Right cardiac atrium (tissue), 5 donors: ENCODE measurements around the gene BTN1A1. TPM values are rescaled to one million over a fixed set of nuclear protein-coding genes. Genes with fewer than 3 reads are reported as not detected.

Source experiments
- ATAC-seq, 2 donors: fragments of 200-7000 bp; cut with Tn5 transposase; one replicate each; pipeline versions ENCODE4 v1.8.0 to v1.9.1; 2020; ENCODE audit warnings: moderate library complexity in 2 of 2, mild to moderate bottlenecking in 1 of 2
- DNase-seq, 3 donors: peaks; one replicate each; pipeline ENCODE4 v3.0.0-alpha.2; 2020
- H3K27ac ChIP-seq: one replicate; pipeline ENCODE4 v1.5.1; 2013; ENCODE audit warnings: mild to moderate bottlenecking, low read length, control low read depth, moderate library complexity
- H3K27me3 ChIP-seq: one replicate; pipeline ENCODE4 v1.6.1; 2013; ENCODE audit not compliant: control insufficient read depth, insufficient read depth
- H3K4me1 ChIP-seq: one replicate; pipeline ENCODE4 v1.6.1; 2013; ENCODE audit warnings: low read length; ENCODE audit not compliant: control insufficient read depth, insufficient read depth
- H3K4me3 ChIP-seq: one replicate; pipeline ENCODE4 v1.5.1; 2013; ENCODE audit warnings: low read length, control low read depth
- H3K9me3 ChIP-seq: one replicate; pipeline ENCODE4 v1.6.1; 2013; ENCODE audit warnings: low read length; ENCODE audit not compliant: control insufficient read depth
- WGBS: extraction: QIAGEN DNeasy Blood & Tissue Kit; methylation state at CpG from one replicate; pipeline ENCODE4 v1.1.7; 2013; 5-methylcytosine and 5-hydroxymethylcytosine counted together
- intact Hi-C, 4 donors: fragments of 100-400 bp; cut with DNase I; formaldehyde crosslinking; loops; one replicate each; pipeline versions ENCODE4 v1.11.0 to v1.14.0; 2022 to 2023
- polyA plus RNA-seq: library from polyadenylated mRNA; stranded (reverse); fragments of 200-250 nt; gene quantifications from one replicate; pipeline ENCODE4 v1.2.3, GENCODE V29; 2013
- total RNA-seq, 4 donors: library from RNA; stranded (reverse); fragmentation: NEBNext Ultra II Directional; extraction: Animal tissue kit (Norgen Biotek cat#: 25700); gene quantifications; one replicate each; pipeline ENCODE4 v1.2.1, GENCODE V29; 2021
- donor health status: healthy with polysubstance abuse.
- donor health status: DM: no; HTN: yes; CAD: no.
- donor health status: DM: no; HTN: no; CAD: no.
- donor health status: DM: no; HTN: yes; CAD: no; lungs with severe emphysema.
- donor health status: DM: yes; HTN: yes; CAD: no.

Gene BTN1A1
- total and polyA plus RNA-seq, 5 donors = not detected

DNA sequence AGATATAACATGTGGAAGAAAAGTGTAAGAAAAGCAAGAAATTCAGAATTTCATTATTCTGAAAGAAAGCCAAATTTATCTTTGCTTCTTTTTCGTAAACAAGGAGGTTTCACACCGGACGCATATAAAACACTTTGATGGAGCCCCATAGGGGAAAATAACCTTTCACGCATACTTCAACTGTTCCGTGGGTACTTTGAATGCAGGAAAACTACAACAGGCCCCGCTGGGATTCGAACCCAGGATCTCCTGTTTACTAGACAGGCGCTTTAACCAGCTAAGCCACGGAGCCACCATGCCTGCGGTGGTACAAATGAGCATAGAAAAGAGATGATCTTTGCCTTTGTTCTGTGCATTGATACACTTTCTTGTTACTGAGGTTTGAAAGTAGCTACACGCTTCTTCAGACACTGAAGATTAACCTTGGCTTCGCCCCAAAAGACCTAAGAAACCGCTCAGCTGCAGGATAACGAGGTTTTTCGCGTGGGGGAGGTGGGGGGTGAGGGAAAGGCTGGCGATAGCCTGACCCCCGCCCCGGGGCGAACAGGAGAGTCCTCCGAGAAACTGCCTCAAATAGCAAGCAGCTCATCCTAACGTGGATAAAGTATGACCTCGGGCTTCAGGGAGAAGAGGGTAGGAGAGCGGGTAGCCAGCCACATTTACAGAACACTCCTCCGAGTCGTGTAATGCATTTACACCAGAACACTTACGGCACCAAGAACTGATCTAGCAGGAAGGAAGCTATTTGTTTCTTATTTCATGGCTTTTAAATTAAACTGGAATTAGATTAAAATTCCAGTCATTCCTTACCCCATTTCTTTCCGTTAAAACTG is 32.8 kb downstream of the BTN1A1 start:
- Histone ChIP-seq H3K4me3 (peak overlapping the region; percentile 85), H3K27ac (peak overlapping the region; percentile 71), H3K4me1 (no peaks in the 10 kb centered on the region), H3K27me3 (no peaks in the 10 kb centered on the region), H3K9me3 (no peaks in the 10 kb centered on the region)
- DNase-seq (peak; percentile 89 to 94 (median 90)), ATAC-seq (peak; percentile 79 to 86)
- intact Hi-C loops = no loop called here
- WGBS = under 1% methylated on average over 28 of the region's 28 CpGs

GRCh38 chr6:26533532-26533931 is 33.4 kb downstream of the BTN1A1 start:
- H3K4me3 ChIP-seq = peak overlapping the region; percentile 85
- H3K27ac ChIP-seq = no peak overlapping the region
- no peaks in the 10 kb centered on the region for H3K9me3 ChIP-seq
- no peaks in the 10 kb centered on the region for H3K4me1 ChIP-seq
- ATAC-seq = no peak
- WGBS = 1% methylated on average over 1 of the region's 1 CpG
- intact Hi-C loops = no loop called here
- DNase-seq = no peak
- H3K27me3 ChIP-seq = no peaks in the 10 kb centered on the region

- Histone ChIP-seq H3K27ac (no peak overlapping the region), H3K4me3 (no peak overlapping the region), H3K4me1 (peaks cover 3% of the 10 kb centered on the region), H3K27me3 (no peaks in the 10 kb centered on the region), H3K9me3 (no peaks in the 10 kb centered on the region)
- intact Hi-C loops = no loop called here
- ATAC-seq (no peak), DNase-seq (no peak)
- WGBS = 58% methylated on average over 6 of the region's 6 CpGs
Measured at GRCh38 chr6:26534681-26535465, 34.8 kb downstream of the BTN1A1 start.

GRCh38 chr6:26536571-26537159 is 36.6 kb downstream of the BTN1A1 start:
- 8% methylated on average over 12 of the region's 12 CpGs for WGBS
- ATAC-seq (peak in 1 of 2 donors; percentile 2), DNase-seq (peak in 1 of 3 donors; percentile 47)
- Histone ChIP-seq H3K4me1 (peaks cover 3% of the 10 kb centered on the region), H3K27me3 (no peaks in the 10 kb centered on the region), H3K27ac (peak overlapping the region; percentile 94), H3K9me3 (no peaks in the 10 kb centered on the region), H3K4me3 (peak overlapping the region; percentile 61)
- intact Hi-C loops = no loop called here

DNA sequence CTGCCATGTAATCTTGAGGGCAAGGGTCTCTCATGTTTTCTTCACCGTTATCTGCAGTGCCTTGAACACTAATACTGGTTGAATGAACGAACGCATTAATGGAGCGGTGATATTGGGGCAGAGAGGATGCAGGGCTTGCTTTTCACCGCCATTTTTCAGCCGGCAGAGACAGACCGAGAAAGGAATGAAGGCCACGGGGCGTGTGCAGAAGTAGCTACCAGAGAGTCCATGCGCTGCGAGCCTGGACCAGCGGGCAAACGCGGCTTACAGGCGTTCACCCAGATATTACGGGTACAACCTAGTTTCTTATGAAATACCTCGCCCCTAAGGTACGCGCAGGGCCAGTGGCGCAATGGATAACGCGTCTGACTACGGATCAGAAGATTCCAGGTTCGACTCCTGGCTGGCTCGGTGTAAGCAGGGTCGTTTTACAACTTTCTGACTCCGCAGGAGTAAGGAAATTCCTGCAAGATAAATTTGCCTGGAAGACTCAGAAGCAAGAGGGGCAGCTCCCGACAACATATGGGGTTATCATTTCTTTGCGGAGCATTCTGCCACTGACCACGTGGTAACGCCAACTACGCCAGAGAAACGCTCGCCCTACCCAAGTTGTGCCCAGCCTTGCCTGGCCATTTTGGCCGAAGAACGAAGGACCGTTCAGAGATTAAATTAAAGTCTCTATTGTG is 37.2 kb downstream of the BTN1A1 start:
- peak; percentile 83 to 86 for ATAC-seq
- Histone ChIP-seq H3K4me3 (peak overlapping the region; percentile 61), H3K4me1 (peaks cover 3% of the 10 kb centered on the region), H3K27me3 (no peaks in the 10 kb centered on the region), H3K9me3 (no peaks in the 10 kb centered on the region), H3K27ac (peak overlapping the region; percentile 74)
- under 1% methylated on average over 37 of the region's 37 CpGs for WGBS
- DNase-seq = peak; percentile 90 to 94 (median 92)
- intact Hi-C loops = no loop called here

DNA sequence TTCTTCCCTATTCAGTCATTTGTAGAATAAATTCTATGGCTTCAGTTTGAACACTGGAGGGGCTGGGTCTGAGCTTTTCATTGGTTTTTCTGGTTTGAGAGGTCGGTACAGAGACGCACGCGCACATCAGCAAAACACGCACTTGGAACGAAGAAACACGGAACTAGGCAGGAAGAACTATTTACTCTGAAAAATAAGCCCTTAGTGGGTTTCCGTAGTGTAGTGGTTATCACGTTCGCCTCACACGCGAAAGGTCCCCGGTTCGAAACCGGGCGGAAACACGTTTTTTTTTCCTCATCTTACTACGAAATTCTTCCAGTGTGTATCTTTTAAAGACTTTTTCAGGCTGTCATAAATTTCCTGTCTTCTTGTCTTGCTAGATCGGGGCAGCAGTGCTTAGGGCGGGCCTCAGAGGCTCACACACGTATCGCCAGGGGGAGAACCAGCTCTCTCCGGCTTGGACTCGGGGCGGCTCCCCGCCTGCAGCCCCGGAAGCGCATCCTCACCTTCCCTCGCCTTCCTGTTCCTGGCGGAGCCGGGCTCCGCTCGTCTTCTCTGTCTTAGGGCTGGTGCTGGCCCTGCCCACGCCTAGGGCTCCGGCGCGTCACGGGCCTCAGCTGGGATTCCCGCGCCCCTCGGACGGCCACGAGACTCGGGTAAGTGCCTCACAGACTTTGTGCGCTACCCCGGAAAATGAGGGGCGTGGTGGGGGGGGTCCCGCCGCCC is 37.9 kb downstream of the BTN1A1 start, which contains the start of gene HMGN4:
Gene HMGN4 (plus strand): TSS at position 521 of the 726 bp plus-strand sequence. CDS start 6,841 bp downstream, outside the sequence.
- intact Hi-C loops = no loop called here
- DNase-seq = peak; percentile 85 to 92 (median 91)
- Histone ChIP-seq H3K27ac (peak within 1 kb of the TSS; percentile 89), H3K9me3 (no peaks in the 10 kb centered on the region), H3K4me3 (peak within 1 kb of the TSS; percentile 61), H3K4me1 (peaks cover 3% of the 10 kb centered on the region), H3K27me3 (no peaks in the 10 kb centered on the region)
- peak; percentile 91 for ATAC-seq
- WGBS = under 1% methylated on average over 49 of the region's 49 CpGs

DNA sequence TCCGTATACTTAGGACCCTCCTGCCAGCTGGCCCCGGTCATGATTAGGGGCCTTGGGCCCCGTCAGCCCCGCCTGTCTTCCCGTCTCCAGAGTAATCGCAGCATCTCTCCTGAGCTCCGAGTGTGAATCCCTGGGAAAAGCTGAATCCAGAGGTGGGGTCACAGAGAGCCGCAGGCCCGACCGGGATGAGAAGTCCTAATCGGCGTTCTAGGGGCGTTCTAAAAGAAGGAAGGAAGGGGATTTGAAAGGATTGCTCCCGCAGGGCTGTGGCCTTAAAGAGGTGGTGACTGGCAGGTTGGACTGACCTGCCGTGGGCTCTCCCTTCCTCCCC is 38.4 kb downstream of the BTN1A1 start:
- peak overlapping the region; percentile 89 for H3K27ac ChIP-seq
- peaks cover 3% of the 10 kb centered on the region for H3K4me1 ChIP-seq
- no peaks in the 10 kb centered on the region for H3K9me3 ChIP-seq
- H3K27me3 ChIP-seq = no peaks in the 10 kb centered on the region
- intact Hi-C loops = no loop called here
- WGBS = 0% methylated on average over 15 of the region's 15 CpGs
- DNase-seq (no peak), ATAC-seq (no peak)
- H3K4me3 ChIP-seq = peak overlapping the region; percentile 61

GRCh38 chr6:26539071-26539615 is 39.0 kb downstream of the BTN1A1 start:
- DNase-seq = no peak
- H3K27me3 ChIP-seq = no peaks in the 10 kb centered on the region
- no peak overlapping the region for H3K27ac ChIP-seq
- 76% methylated on average over 16 of the region's 16 CpGs for WGBS
- no peak for ATAC-seq
- intact Hi-C loops = no loop called here
- H3K9me3 ChIP-seq = no peaks in the 10 kb centered on the region
- peaks cover 3% of the 10 kb centered on the region for H3K4me1 ChIP-seq
- peak overlapping the region; percentile 61 for H3K4me3 ChIP-seq

DNA sequence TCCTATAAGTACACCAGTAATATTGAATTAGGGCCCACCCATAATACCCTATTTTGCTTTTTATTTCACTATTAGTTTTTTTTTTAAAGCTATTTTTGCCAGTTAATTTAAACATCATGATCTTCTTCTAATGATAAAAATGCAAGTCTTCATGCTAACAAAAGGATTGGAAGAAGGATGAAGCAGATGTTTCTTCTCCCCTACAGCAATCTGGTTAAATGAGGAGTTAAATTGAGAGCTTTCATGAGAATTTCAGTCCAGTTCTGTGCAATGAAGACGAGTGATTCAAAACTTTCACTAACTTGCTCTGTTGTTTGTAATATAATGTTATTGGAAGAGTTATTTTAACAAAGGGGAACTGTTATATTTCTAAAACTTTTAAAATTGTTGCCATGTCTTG is 41.5 kb downstream of the BTN1A1 start:
- Histone ChIP-seq H3K4me3 (no peak overlapping the region), H3K27me3 (no peaks in the 10 kb centered on the region), H3K27ac (no peak overlapping the region), H3K9me3 (no peaks in the 10 kb centered on the region), H3K4me1 (peaks cover 3% of the 10 kb centered on the region)
- no peak for ATAC-seq
- WGBS = 55% methylated on average over 1 of the region's 1 CpG
- intact Hi-C loops = no loop called here
- DNase-seq = no peak

DNA sequence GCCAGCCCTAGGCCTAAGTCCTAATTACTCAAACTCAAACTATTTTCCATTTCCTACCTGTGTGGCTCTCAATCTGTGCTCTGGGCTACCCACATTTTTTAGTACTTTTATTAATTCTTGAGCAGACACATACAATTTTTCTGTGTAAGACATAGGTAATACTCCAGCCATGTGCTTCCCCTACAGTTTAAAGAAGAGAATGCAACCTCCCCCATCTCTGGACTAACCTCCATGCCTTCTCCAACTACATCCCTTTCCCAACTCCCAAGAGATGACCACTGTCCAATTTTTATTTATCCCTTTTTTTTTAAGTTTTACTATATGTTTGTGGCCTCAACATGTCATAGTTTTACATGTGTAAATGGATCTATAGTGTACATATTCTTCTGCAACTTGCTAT is 43.9 kb downstream of the BTN1A1 start:
- Histone ChIP-seq H3K9me3 (no peaks in the 10 kb centered on the region), H3K27ac (no peak overlapping the region), H3K4me1 (peaks cover 3% of the 10 kb centered on the region), H3K4me3 (no peak overlapping the region), H3K27me3 (no peaks in the 10 kb centered on the region)
- no peak for ATAC-seq
- no peak for DNase-seq
- intact Hi-C loops = no loop called here
